ENCODE measurements around the gene LACTBL1.

GRCh38 chr1:22970096-22970495, 2.6 kb downstream of the LACTBL1 start:
- TF ChIP-seq CTCF (IDR thresholded peaks at IDR 0.05; ENCODE audit: low read length), result no peak
- TF ChIP-seq EZH2 (optimal IDR thresholded peaks at IDR 0.05; ENCODE audit: low read depth, low read length), result no peak

Measured in MM.1S (cell line).